A673 (cell line): Measurements from ENCODE around the gene LYPD8. TPM values are rescaled to one million over a fixed set of nuclear protein-coding genes. Genes with fewer than 3 reads are reported as not detected.
"Not testable (repeated sequence)": the region's sequence is repeated elsewhere in the genome, so short reads cannot be mapped to it uniquely, and the experiment has no call there.

Experiments
- Bru-seq: library from RNA; stranded (reverse); fragments of 400-500 nt; gene quantifications from one replicate; lab custom pipeline; 2021; lab: Mats Ljungman, UMichigan
- BruChase-seq, 2 experiments: library from RNA; stranded (reverse); fragments of 400-500 nt; gene quantifications; one replicate each; lab custom pipeline; 2021; lab: Mats Ljungman, UMichigan
- BruUV-seq: library from RNA; stranded (reverse); fragments of 400-500 nt; replicated peaks from 2 replicates; lab custom pipeline; 2021; lab: Mats Ljungman, UMichigan
- CTCF ChIA-PET: fragments of 300-600 bp; sonication (Branson Sonifier 250); formaldehyde crosslinking; loops from one replicate; lab custom pipeline; 2022; ENCODE audit warnings: antibody characterized with exemption; lab: Charles Lee
- POLR2A ChIA-PET: fragments of 300-600 bp; sonication (Branson Sonifier 250); formaldehyde crosslinking; loops from one replicate; lab custom pipeline; 2022; ENCODE audit warnings: antibody characterized with exemption; ENCODE audit not compliant: low non-redundant PET; lab: Charles Lee
- DNase-seq: peaks from one replicate; pipeline ENCODE4 v3.0.0-alpha.2; 2015; ENCODE audit warnings: low spot score
- H3K27ac ChIP-seq: fragments of 200-600 bp; sonication (generic); 2 replicates; pipeline ENCODE4 v1.5.1; 2016; ENCODE audit warnings: mixed run types, low read depth, mild to moderate bottlenecking, mixed read lengths, antibody characterized with exemption, low read length; ENCODE audit not compliant: poor library complexity, severe bottlenecking
- H3K27me3 ChIP-seq: fragments of 200-600 bp; sonication (generic); replicated peaks from 2 replicates; pipeline ENCODE4 v1.6.1; 2017; ENCODE audit warnings: mixed run types, low read depth, mild to moderate bottlenecking, mixed read lengths, antibody characterized with exemption, low read length; ENCODE audit not compliant: insufficient read depth, poor library complexity
- H3K36me3 ChIP-seq: fragments of 200-600 bp; sonication (generic); 2 replicates; pipeline ENCODE4 v1.6.1; 2016; ENCODE audit warnings: mixed run types, mild to moderate bottlenecking, mixed read lengths, antibody characterized with exemption, low read length; ENCODE audit not compliant: insufficient read depth, poor library complexity, severe bottlenecking
- H3K4me1 ChIP-seq: fragments of 200-600 bp; sonication (generic); 2 replicates; pipeline ENCODE4 v1.6.1; 2017; ENCODE audit warnings: mixed run types, mild to moderate bottlenecking, mixed read lengths, antibody characterized with exemption, low read length; ENCODE audit not compliant: insufficient read depth, poor library complexity, severe bottlenecking
- H3K4me3 ChIP-seq: fragments of 200-600 bp; sonication (generic); 2 replicates; pipeline ENCODE4 v1.5.1; 2016; ENCODE audit warnings: low read depth, mixed run types, mild to moderate bottlenecking, mixed read lengths, low read length; ENCODE audit not compliant: poor library complexity, severe bottlenecking
- H3K9me3 ChIP-seq: fragments of 200-600 bp; sonication (generic); 2 replicates; pipeline ENCODE4 v1.6.1; 2016; ENCODE audit warnings: mixed run types, low read depth, mild to moderate bottlenecking, mixed read lengths, antibody characterized with exemption, low read length; ENCODE audit not compliant: poor library complexity, severe bottlenecking
- EZH2 ChIP-seq: fragments of 200-600 bp; sonication (generic); IDR thresholded peaks from 2 replicates; pipeline ENCODE4 v1.6.1; 2017; ENCODE audit warnings: borderline replicate concordance, low read depth, mild to moderate bottlenecking, mixed read lengths, antibody characterized with exemption, low read length; ENCODE audit not compliant: poor library complexity, severe bottlenecking
- intact Hi-C: fragments of 100-400 bp; cut with micrococcal nuclease; formaldehyde crosslinking; loops from one replicate; pipeline ENCODE4 v1.10.0; 2022; ENCODE audit not compliant: unreplicated experiment
- long read RNA-seq: library from polyadenylated mRNA; stranded (forward); transcript quantifications from one replicate; pipeline ENCODE4 v2.0.0, GENCODE V29; 2022
- total RNA-seq: library from RNA; stranded (reverse); gene quantifications from 2 replicates; pipeline ENCODE4 v1.2.3, GENCODE V29; 2021
- TF ChIP-seq, protein P1 (sequence below): fragments of 300-800, 200-600 bp; sonication (generic); conservative IDR thresholded peaks from 2 replicates; pipeline ENCODE4 v1.5.1; 2017; ENCODE audit warnings: low read depth, mild to moderate bottlenecking, antibody characterized with exemption, low read length, moderate library complexity, mixed read lengths

The LYPD8 gene, protein sequence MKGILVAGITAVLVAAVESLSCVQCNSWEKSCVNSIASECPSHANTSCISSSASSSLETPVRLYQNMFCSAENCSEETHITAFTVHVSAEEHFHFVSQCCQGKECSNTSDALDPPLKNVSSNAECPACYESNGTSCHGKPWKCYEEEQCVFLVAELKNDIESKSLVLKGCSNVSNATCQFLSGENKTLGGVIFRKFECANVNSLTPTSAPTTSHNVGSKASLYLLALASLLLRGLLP
- total RNA-seq (not detected in 2 replicates), Bru-seq, nascent RNA (not detected), BruChase-seq, experiment 1, labeled RNA remaining after a 2-hour chase (not detected), BruChase-seq, experiment 2, labeled RNA remaining after a 6-hour chase (percentile 5 among the genes with signal in this experiment)
- long read RNA-seq: 0 reads

DNA sequence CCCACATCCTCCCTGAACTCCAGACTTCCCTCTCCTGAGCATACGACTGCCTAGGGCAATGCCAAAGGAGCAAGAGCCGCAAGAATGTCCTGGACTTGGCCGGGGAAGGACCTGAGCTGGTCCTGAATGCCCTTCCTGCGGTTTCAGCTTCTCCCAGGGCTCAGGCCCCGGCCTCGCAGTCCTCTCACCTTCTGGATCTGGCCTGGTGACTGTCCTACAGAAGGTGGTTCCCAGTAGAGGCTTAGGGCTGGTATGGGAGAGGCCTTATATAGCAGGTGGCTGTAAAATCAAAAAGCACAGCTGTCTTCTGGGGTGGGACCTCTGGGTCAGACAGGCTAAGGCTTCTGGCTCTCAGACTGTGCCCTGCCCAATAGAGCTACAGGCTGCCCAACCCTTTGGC, at the start of gene LYPD8:
LYPD8 (minus strand) TSS at position 243 of the 400 bp plus-strand sequence. CDS start 4,678 bp downstream, outside the sequence.
- no peaks in the 10 kb centered on the region for H3K9me3 ChIP-seq
- ChIA-PET POLR2A (no interaction called here), CTCF (no interaction called here)
- intact Hi-C loops: no loop called here
- no peak within 1 kb of the TSS for H3K27ac ChIP-seq
- no peak for TF ChIP-seq EZH2
- no peak for DNase-seq
- no peaks in the 10 kb centered on the region for H3K36me3 ChIP-seq
- no peaks in the 10 kb centered on the region for H3K4me1 ChIP-seq
- no peak within 1 kb of the TSS for H3K4me3 ChIP-seq
- no TSS peak for BruUV-seq
- H3K27me3 ChIP-seq: no peaks in the 10 kb centered on the region

- DNase-seq: no peak
- BruUV-seq: no TSS peak
- Histone ChIP-seq H3K36me3 (no peaks in the 10 kb centered on the region), H3K9me3 (no peaks in the 10 kb centered on the region), H3K27me3 (peaks cover 13% of the 10 kb centered on the region), H3K27ac (no peak overlapping the region), H3K4me1 (no peaks in the 10 kb centered on the region), H3K4me3 (no peak overlapping the region)
- TF ChIP-seq, protein P1, sequence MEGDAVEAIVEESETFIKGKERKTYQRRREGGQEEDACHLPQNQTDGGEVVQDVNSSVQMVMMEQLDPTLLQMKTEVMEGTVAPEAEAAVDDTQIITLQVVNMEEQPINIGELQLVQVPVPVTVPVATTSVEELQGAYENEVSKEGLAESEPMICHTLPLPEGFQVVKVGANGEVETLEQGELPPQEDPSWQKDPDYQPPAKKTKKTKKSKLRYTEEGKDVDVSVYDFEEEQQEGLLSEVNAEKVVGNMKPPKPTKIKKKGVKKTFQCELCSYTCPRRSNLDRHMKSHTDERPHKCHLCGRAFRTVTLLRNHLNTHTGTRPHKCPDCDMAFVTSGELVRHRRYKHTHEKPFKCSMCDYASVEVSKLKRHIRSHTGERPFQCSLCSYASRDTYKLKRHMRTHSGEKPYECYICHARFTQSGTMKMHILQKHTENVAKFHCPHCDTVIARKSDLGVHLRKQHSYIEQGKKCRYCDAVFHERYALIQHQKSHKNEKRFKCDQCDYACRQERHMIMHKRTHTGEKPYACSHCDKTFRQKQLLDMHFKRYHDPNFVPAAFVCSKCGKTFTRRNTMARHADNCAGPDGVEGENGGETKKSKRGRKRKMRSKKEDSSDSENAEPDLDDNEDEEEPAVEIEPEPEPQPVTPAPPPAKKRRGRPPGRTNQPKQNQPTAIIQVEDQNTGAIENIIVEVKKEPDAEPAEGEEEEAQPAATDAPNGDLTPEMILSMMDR: no peak
- no peak for TF ChIP-seq EZH2
- CTCF ChIA-PET: no interaction called here
- intact Hi-C loops: loop anchor here (5.0 kb wide), 1 partner anchor 103 kb away; the partner anchor contains the start of gene OR14I1
- POLR2A ChIA-PET: no interaction called here
Observed at GRCh38 chr1:248804771-248805681, 49.5 kb upstream of the LYPD8 start.

DNA sequence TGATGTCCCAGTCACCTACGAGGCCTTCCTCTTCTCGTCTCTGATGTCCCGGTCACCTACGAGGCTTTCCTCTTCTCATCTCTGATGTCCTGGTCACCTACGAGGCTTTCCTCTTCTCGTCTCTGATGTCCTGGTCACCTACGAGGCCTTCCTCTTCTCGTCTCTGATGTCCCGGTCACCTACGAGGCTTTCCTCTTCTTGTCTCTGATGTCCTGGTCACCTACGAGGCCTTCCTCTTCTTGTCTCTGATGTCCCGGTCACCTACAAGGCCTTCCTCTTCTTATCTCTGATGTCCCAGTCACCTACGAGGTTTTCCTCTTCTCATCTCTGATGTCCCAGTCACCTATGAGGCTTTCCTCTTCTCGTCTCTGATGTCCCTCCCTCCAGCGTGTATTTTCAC, 47.9 kb upstream of the LYPD8 start:
- intact Hi-C loops, BruUV-seq, H3K27ac ChIP-seq, DNase-seq, H3K36me3 ChIP-seq, H3K4me3 ChIP-seq, CTCF ChIA-PET, POLR2A ChIA-PET, H3K9me3 ChIP-seq, H3K4me1 ChIP-seq: not testable (repeated sequence)
- peaks cover 26% of the 10 kb centered on the region for H3K27me3 ChIP-seq

DNA sequence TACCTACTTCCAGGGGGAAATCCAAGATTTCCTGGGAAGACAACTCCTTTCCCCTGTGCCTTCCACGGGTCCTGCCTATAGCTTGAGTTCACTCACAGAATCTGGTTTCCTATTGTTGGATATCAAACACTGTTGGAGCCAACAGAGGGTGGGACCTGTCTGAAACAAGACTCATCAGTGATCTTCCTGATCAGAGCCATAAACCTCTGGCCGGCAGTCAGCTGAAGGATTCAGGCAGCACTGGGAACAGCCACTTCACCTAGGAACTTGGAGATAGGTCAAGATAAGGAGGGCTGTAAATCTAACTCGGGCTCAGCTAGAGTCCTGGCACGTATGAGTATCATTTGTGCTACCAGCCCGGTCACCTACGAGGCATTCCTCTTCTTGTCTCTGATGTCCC, 46.9 kb upstream of the LYPD8 start:
- H3K4me1 ChIP-seq: no peaks in the 10 kb centered on the region
- no peak for DNase-seq
- H3K4me3 ChIP-seq: no peak overlapping the region
- CTCF ChIA-PET: no interaction called here
- no peaks in the 10 kb centered on the region for H3K36me3 ChIP-seq
- TF ChIP-seq, protein P1: no peak
- no peak for TF ChIP-seq EZH2
- H3K27me3 ChIP-seq: peaks cover 37% of the 10 kb centered on the region
- no TSS peak for BruUV-seq
- no peak overlapping the region for H3K27ac ChIP-seq
- no peaks in the 10 kb centered on the region for H3K9me3 ChIP-seq
- POLR2A ChIA-PET: no interaction called here
- intact Hi-C loops: no loop called here
